ENCODE measurements around the gene PPP1CA.

- TF ChIP-seq, protein P1, sequence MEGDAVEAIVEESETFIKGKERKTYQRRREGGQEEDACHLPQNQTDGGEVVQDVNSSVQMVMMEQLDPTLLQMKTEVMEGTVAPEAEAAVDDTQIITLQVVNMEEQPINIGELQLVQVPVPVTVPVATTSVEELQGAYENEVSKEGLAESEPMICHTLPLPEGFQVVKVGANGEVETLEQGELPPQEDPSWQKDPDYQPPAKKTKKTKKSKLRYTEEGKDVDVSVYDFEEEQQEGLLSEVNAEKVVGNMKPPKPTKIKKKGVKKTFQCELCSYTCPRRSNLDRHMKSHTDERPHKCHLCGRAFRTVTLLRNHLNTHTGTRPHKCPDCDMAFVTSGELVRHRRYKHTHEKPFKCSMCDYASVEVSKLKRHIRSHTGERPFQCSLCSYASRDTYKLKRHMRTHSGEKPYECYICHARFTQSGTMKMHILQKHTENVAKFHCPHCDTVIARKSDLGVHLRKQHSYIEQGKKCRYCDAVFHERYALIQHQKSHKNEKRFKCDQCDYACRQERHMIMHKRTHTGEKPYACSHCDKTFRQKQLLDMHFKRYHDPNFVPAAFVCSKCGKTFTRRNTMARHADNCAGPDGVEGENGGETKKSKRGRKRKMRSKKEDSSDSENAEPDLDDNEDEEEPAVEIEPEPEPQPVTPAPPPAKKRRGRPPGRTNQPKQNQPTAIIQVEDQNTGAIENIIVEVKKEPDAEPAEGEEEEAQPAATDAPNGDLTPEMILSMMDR (IDR thresholded peaks at IDR 0.05): no peak
- TF ChIP-seq HDAC2 (IDR thresholded peaks at IDR 0.05): no peak
- TF ChIP-seq KDM5A (IDR thresholded peaks at IDR 0.05): no peak
- TF ChIP-seq TP53 (CRISPR knock-in tag; IDR thresholded peaks at IDR 0.05): no peak
- TF ChIP-seq, protein P2, sequence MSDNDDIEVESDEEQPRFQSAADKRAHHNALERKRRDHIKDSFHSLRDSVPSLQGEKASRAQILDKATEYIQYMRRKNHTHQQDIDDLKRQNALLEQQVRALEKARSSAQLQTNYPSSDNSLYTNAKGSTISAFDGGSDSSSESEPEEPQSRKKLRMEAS (IDR thresholded peaks at IDR 0.05): no peak
- no peak for TF ChIP-seq ESRRA (IDR thresholded peaks at IDR 0.05; ENCODE audit: borderline replicate concordance, low read length)
- TF ChIP-seq CHD2 (IDR thresholded peaks at IDR 0.05; ENCODE audit: low read length, partially characterized antibody): no peak
- no peak for TF ChIP-seq HOXA7 (CRISPR knock-in tag; IDR thresholded peaks at IDR 0.05)
- no peak for TF ChIP-seq POLR2A (IDR thresholded peaks at IDR 0.05; ENCODE audit: low read length)
- no peak for TF ChIP-seq GATA3 (IDR thresholded peaks at IDR 0.05; ENCODE audit: borderline replicate concordance)
- TF ChIP-seq, protein P3, sequence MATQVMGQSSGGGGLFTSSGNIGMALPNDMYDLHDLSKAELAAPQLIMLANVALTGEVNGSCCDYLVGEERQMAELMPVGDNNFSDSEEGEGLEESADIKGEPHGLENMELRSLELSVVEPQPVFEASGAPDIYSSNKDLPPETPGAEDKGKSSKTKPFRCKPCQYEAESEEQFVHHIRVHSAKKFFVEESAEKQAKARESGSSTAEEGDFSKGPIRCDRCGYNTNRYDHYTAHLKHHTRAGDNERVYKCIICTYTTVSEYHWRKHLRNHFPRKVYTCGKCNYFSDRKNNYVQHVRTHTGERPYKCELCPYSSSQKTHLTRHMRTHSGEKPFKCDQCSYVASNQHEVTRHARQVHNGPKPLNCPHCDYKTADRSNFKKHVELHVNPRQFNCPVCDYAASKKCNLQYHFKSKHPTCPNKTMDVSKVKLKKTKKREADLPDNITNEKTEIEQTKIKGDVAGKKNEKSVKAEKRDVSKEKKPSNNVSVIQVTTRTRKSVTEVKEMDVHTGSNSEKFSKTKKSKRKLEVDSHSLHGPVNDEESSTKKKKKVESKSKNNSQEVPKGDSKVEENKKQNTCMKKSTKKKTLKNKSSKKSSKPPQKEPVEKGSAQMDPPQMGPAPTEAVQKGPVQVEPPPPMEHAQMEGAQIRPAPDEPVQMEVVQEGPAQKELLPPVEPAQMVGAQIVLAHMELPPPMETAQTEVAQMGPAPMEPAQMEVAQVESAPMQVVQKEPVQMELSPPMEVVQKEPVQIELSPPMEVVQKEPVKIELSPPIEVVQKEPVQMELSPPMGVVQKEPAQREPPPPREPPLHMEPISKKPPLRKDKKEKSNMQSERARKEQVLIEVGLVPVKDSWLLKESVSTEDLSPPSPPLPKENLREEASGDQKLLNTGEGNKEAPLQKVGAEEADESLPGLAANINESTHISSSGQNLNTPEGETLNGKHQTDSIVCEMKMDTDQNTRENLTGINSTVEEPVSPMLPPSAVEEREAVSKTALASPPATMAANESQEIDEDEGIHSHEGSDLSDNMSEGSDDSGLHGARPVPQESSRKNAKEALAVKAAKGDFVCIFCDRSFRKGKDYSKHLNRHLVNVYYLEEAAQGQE (IDR thresholded peaks at IDR 0.05): no peak
- no peak for TF ChIP-seq CBX8 (IDR thresholded peaks at IDR 0.05)
Measured at GRCh38 chr11:67400251-67400941, 1.3 kb downstream of the PPP1CA start.
